ENCODE measurements around the gene AURKA. TPM values are rescaled to one million over a fixed set of nuclear protein-coding genes. Genes with fewer than 3 reads are reported as not detected.
A peak's percentile ranks its signal among the peaks of the same experiment; 100 is the strongest.

AURKA gene
- total and polyA plus RNA-seq, 12 donors = 1.1 to 56.6 (median 3.1) TPM

GRCh38 chr20:56426926-56427325 lies 34.9 kb upstream of the AURKA start:
- DNase-seq = no peak

GRCh38 chr20:56426026-56426425 lies 34.0 kb upstream of the AURKA start:
- Histone ChIP-seq H3K36me3 (replicated peaks in 1 of 2) (no peaks in the 10 kb centered on the region), H3K4me1 (replicated peaks in 1 of 2) (peaks cover 0 to 4% of the 10 kb centered on the region in 2 donors), H3K4me3 (no peak overlapping the region), H3K9me3 (replicated peaks in 1 of 3) (no peaks in the 10 kb centered on the region), H3K27ac (no peak overlapping the region), H3K27me3 (no peaks in the 10 kb centered on the region)
- DNase-seq = peak in 1 of 7 donors; percentile 3
- intact Hi-C loops (cut with DNase I) = no loop called here
- 90 to 94% (median 91%) methylated on average over 9 of the region's 9 CpGs for WGBS, 4 donors
- TF ChIP-seq POLR2A (IDR thresholded peaks at IDR 0.05) (no peak), CTCF (IDR thresholded peaks at IDR 0.05) (no peak)

More at GRCh38 chr20:56426926-56427325, 34.9 kb upstream of the AURKA start:
- intact Hi-C loops (cut with DNase I) = no loop called here
- no peak overlapping the region for H3K27ac ChIP-seq
- TF ChIP-seq CTCF (IDR thresholded peaks at IDR 0.05) = no peak
- no peak for TF ChIP-seq POLR2A (IDR thresholded peaks at IDR 0.05)
- no peak overlapping the region for H3K4me3 ChIP-seq
- no peaks in the 10 kb centered on the region for H3K9me3 ChIP-seq (replicated peaks in 1 of 3)
- no peaks in the 10 kb centered on the region for H3K36me3 ChIP-seq (replicated peaks in 1 of 2)
- H3K4me1 ChIP-seq (replicated peaks in 1 of 2) = peaks cover 0 to 4% of the 10 kb centered on the region in 2 donors
- H3K27me3 ChIP-seq = no peaks in the 10 kb centered on the region

GRCh38 chr20:56424931-56425330 lies 32.9 kb upstream of the AURKA start:
- WGBS, 4 donors = 84 to 100% (median 94%) methylated on average over 1 of the region's 1 CpG; no CpG with 5 or more reads in 1 of the 4 donors

GRCh38 chr20:56423886-56424285 lies 31.9 kb upstream of the AURKA start:
- Histone ChIP-seq H3K9me3 (replicated peaks in 1 of 3) (no peaks in the 10 kb centered on the region), H3K27me3 (no peaks in the 10 kb centered on the region), H3K27ac (no peak overlapping the region), H3K4me3 (no peak overlapping the region), H3K36me3 (replicated peaks in 1 of 2) (no peaks in the 10 kb centered on the region), H3K4me1 (replicated peaks in 1 of 2) (peaks cover 0 to 4% of the 10 kb centered on the region in 2 donors)
- intact Hi-C loops (cut with DNase I) = no loop called here
- TF ChIP-seq CTCF (IDR thresholded peaks at IDR 0.05) = no peak
- TF ChIP-seq POLR2A (IDR thresholded peaks at IDR 0.05) = no peak
- 31 to 49% (median 40%) methylated on average over 1 of the region's 1 CpG for WGBS, 4 donors
- DNase-seq = no peak

More at GRCh38 chr20:56424931-56425330, 32.9 kb upstream of the AURKA start:
- Histone ChIP-seq H3K4me3 (no peak overlapping the region), H3K36me3 (replicated peaks in 1 of 2) (no peaks in the 10 kb centered on the region), H3K27ac (no peak overlapping the region), H3K9me3 (replicated peaks in 1 of 3) (no peaks in the 10 kb centered on the region), H3K4me1 (replicated peaks in 1 of 2) (peaks cover 0 to 4% of the 10 kb centered on the region in 2 donors), H3K27me3 (no peaks in the 10 kb centered on the region)
- DNase-seq = peak in 2 of 7 donors; percentile 2 to 20
- intact Hi-C loops (cut with DNase I) = no loop called here
- TF ChIP-seq CTCF (IDR thresholded peaks at IDR 0.05) (no peak), POLR2A (IDR thresholded peaks at IDR 0.05) (no peak)

All from adrenal gland (tissue), 12 donors.